Measurements from ENCODE around the gene FOXL2.
"Not testable (repeated sequence)": the region's sequence is repeated elsewhere in the genome, so short reads cannot be mapped to it uniquely, and the experiment has no call there.

FOXL2 gene

GRCh38 chr3:138938056-138938876 lies 8.7 kb downstream of the FOXL2 start:
- Histone ChIP-seq H3K4me1 (ENCODE audit: control insufficient read depth in 1 of 2, insufficient read depth in 2 of 2, low read length in 2 of 2) (peaks cover 3 to 43% of the 10 kb centered on the region in 2 donors), H3K4me3 (ENCODE audit: low read depth in 1 of 2, low read length in 2 of 2) (no peak overlapping the region), H3K36me3 (ENCODE audit: control insufficient read depth in 1 of 2, insufficient read depth in 2 of 2, low read length in 2 of 2) (no peaks in the 10 kb centered on the region), H3K9me3 (ENCODE audit: control insufficient read depth in 1 of 2, low read length in 2 of 2) (no peaks in the 10 kb centered on the region), H3K27ac (ENCODE audit: low read length) (no peak overlapping the region), H3K27me3 (ENCODE audit: low read depth, low read length) (peaks cover 78% of the 10 kb centered on the region)

DNA sequence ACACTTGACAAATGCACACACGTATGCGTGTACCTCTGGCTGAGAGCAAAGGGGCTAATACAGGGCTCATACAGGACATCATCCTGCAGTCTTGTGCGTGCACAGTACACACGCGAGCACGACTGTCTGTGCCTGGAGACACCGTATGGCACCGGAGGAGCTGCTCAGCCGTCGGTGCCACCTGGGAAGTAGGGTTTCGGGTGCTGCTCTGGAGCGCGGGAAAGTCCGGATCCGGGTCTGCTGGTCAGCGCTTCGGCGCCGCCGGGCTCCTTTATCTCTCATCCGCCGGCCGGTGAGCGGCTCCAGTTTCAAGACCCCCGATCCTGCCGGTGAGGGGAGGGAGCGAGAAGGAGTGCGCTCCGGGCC lies 9.3 kb downstream of the FOXL2 start:
- Histone ChIP-seq H3K9me3 (ENCODE audit: control insufficient read depth in 1 of 2, low read length in 2 of 2) (no peaks in the 10 kb centered on the region), H3K4me1 (ENCODE audit: control insufficient read depth in 1 of 2, insufficient read depth in 2 of 2, low read length in 2 of 2) (peaks cover 3 to 43% of the 10 kb centered on the region in 2 donors), H3K27ac (ENCODE audit: low read length) (no peak overlapping the region), H3K36me3 (ENCODE audit: control insufficient read depth in 1 of 2, insufficient read depth in 2 of 2, low read length in 2 of 2) (no peaks in the 10 kb centered on the region), H3K4me3 (ENCODE audit: low read depth in 1 of 2, low read length in 2 of 2) (no peak overlapping the region), H3K27me3 (ENCODE audit: low read depth, low read length) (peaks cover 72% of the 10 kb centered on the region)

DNA sequence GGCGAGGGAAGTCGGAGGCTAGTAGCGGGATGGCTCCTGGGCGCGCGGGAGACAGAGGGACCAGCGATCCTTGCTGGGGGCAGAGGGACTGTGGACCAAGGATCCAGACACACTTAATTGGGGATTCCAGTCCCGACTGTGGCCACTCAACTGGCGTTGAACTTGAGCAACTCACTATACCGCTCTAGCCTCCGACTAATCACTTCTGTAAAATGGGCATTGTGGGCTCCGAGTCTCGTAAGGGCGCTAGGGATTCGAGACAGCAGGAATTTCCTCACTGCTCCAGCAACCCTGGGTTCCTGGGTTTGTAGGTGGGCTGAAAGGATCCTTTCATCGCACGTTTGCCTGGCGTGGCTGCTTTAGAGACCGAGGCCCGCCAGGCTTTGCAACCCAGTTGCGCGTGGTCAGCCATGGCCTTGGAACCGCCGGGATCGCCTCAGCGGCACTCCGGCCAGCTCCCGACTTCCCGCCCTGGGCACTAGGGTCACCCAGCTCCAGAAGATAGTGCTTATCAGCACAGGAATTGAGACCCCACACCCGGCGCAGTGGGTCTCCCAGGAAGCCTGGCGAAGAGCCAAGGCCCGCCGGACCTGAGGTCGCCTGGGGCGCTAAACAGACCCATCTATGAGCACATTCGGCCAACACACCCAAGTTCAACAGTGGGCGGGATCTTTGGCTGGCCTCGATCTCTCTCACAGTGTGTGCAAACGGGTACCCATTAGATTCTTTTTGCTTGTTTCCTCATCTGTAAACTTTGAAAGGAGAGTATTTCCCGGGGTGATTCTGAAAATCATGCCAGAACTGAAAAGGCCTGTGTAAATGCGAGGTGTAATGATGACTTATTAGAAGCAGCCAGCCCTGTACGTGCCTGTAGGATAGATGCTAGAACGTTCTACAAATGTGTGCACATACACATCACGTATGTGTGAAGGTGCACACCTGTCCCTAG lies 9.9 kb downstream of the FOXL2 start:
- Histone ChIP-seq H3K4me3 (ENCODE audit: low read depth in 1 of 2, low read length in 2 of 2) (peak overlapping the region; percentile 23 to 63), H3K27ac (ENCODE audit: low read length) (no peak overlapping the region), H3K27me3 (ENCODE audit: low read depth, low read length) (peaks cover 66% of the 10 kb centered on the region), H3K36me3 (ENCODE audit: control insufficient read depth in 1 of 2, insufficient read depth in 2 of 2, low read length in 2 of 2) (no peaks in the 10 kb centered on the region), H3K9me3 (ENCODE audit: control insufficient read depth in 1 of 2, low read length in 2 of 2) (no peaks in the 10 kb centered on the region), H3K4me1 (ENCODE audit: control insufficient read depth in 1 of 2, insufficient read depth in 2 of 2, low read length in 2 of 2) (peaks cover 3 to 43% of the 10 kb centered on the region in 2 donors)

DNA sequence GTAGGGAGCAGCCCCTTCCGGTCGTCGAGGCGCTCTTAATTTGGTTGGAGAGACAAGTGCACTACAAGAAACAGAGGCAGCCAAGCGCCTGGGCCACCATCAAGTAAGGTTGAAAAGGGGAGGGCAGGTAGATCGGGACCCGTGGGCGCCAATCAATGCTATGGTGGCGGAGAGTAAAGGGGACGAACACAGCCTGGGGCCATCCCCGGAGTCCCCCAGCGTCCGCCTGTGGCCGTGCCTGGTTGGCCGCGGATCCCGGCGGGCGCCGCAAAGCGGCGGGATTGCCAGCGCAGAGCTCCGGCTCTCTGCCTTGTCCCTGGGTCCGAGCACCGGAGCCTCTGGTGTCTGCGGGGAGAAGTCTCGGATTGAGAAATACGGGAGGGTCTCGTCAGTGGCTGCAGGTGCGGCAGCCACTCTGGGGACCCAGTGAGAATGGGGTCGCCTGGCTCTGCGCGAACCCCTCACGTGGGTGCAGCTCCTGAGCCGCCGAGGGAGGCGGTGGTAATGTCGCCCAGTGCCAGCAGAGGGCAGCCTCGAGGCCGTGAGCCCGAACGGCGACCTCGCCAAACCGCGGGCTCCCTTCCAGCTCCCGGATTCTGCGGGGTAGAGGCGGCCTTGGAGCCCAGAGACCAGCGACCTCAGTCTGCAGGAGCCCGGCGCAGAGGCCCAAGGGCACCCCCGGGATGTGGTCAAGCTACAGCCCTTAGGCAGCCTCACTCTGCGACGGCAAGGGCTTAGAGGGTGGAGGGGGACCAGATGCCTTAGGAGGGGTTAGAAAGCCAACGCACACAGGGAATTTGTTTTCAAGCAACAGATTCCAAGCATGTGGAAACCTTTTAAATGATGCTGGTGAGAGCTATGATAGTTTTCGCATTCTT lies 10.8 kb downstream of the FOXL2 start:
- peaks cover 3 to 43% of the 10 kb centered on the region in 2 donors for H3K4me1 ChIP-seq (ENCODE audit: control insufficient read depth in 1 of 2, insufficient read depth in 2 of 2, low read length in 2 of 2)
- H3K4me3 ChIP-seq (ENCODE audit: low read depth in 1 of 2, low read length in 2 of 2) = peak overlapping the region; percentile 23 to 63
- no peaks in the 10 kb centered on the region for H3K36me3 ChIP-seq (ENCODE audit: control insufficient read depth in 1 of 2, insufficient read depth in 2 of 2, low read length in 2 of 2)
- peaks cover 57% of the 10 kb centered on the region for H3K27me3 ChIP-seq (ENCODE audit: low read depth, low read length)
- no peaks in the 10 kb centered on the region for H3K9me3 ChIP-seq (ENCODE audit: control insufficient read depth in 1 of 2, low read length in 2 of 2)
- no peak overlapping the region for H3K27ac ChIP-seq (ENCODE audit: low read length)

GRCh38 chr3:138935505-138935862 lies 11.5 kb downstream of the FOXL2 start:
- H3K4me3 ChIP-seq (ENCODE audit: low read depth in 1 of 2, low read length in 2 of 2) = peak overlapping the region in 1 of 2 donors; percentile 23
- H3K9me3 ChIP-seq (ENCODE audit: control insufficient read depth in 1 of 2, low read length in 2 of 2) = no peaks in the 10 kb centered on the region
- H3K27ac ChIP-seq (ENCODE audit: low read length) = no peak overlapping the region
- peaks cover 3 to 43% of the 10 kb centered on the region in 2 donors for H3K4me1 ChIP-seq (ENCODE audit: control insufficient read depth in 1 of 2, insufficient read depth in 2 of 2, low read length in 2 of 2)
- H3K27me3 ChIP-seq (ENCODE audit: low read depth, low read length) = peaks cover 50% of the 10 kb centered on the region
- H3K36me3 ChIP-seq (ENCODE audit: control insufficient read depth in 1 of 2, insufficient read depth in 2 of 2, low read length in 2 of 2) = no peaks in the 10 kb centered on the region

DNA sequence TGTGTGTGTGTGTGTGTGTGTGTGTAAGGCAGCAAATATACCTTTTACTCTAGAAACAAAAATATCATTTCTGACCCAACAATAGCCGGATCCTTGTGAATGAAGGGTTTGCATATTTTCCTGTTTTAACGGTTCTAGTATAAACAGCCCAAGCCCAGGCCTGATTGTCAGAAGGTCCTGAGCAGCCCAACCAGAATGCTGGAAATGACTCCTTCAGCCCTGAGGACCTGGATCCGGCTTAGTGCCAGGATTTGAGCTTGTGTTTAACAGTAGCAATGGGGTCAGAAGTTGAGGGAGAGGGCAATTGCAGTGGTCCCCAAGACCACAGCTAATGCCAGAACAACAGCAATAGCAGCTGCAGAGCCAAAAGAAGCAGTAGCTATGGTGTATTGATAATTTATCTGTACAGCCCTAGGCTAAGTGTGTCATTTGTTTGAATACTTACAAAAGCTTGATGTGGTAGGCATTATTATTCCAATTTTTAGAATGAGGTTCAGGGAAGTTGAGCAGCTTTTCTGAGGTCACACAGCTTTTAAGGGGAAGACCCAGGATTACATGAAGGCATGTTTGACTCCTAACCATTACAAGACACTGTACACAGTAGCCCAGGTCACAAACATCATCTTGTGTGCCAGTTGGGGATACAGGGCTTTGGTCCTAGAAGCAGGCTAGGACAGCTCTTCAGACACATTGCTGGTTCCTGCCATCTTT lies 12.8 kb downstream of the FOXL2 start:
- peaks cover 3 to 34% of the 10 kb centered on the region in 2 donors for H3K4me1 ChIP-seq (ENCODE audit: control insufficient read depth in 1 of 2, insufficient read depth in 2 of 2, low read length in 2 of 2)
- no peak overlapping the region for H3K27ac ChIP-seq (ENCODE audit: low read length)
- H3K36me3 ChIP-seq (ENCODE audit: control insufficient read depth in 1 of 2, insufficient read depth in 2 of 2, low read length in 2 of 2) = no peaks in the 10 kb centered on the region
- H3K27me3 ChIP-seq (ENCODE audit: low read depth, low read length) = peaks cover 39% of the 10 kb centered on the region
- H3K9me3 ChIP-seq (ENCODE audit: control insufficient read depth in 1 of 2, low read length in 2 of 2) = no peaks in the 10 kb centered on the region
- no peak overlapping the region for H3K4me3 ChIP-seq (ENCODE audit: low read depth in 1 of 2, low read length in 2 of 2)

GRCh38 chr3:138933068-138933668 lies 13.8 kb downstream of the FOXL2 start:
- Histone ChIP-seq H3K27me3 (ENCODE audit: low read depth, low read length) (peaks cover 30% of the 10 kb centered on the region), H3K9me3 (ENCODE audit: control insufficient read depth in 1 of 2, low read length in 2 of 2) (no peaks in the 10 kb centered on the region), H3K27ac (ENCODE audit: low read length) (no peak overlapping the region), H3K4me3 (ENCODE audit: low read depth in 1 of 2, low read length in 2 of 2) (no peak overlapping the region), H3K36me3 (ENCODE audit: control insufficient read depth in 1 of 2, insufficient read depth in 2 of 2, low read length in 2 of 2) (no peaks in the 10 kb centered on the region), H3K4me1 (ENCODE audit: control insufficient read depth in 1 of 2, insufficient read depth in 2 of 2, low read length in 2 of 2) (peaks cover 3 to 25% of the 10 kb centered on the region in 2 donors)

- H3K4me3 ChIP-seq (ENCODE audit: low read depth in 1 of 2, low read length in 2 of 2) = no peak overlapping the region
- no peak overlapping the region for H3K27ac ChIP-seq (ENCODE audit: low read length)
- no peaks in the 10 kb centered on the region for H3K4me1 ChIP-seq (ENCODE audit: control insufficient read depth in 1 of 2, insufficient read depth in 2 of 2, low read length in 2 of 2)
- H3K27me3 ChIP-seq (ENCODE audit: low read depth, low read length) = no peaks in the 10 kb centered on the region
- no peaks in the 10 kb centered on the region for H3K9me3 ChIP-seq (ENCODE audit: control insufficient read depth in 1 of 2, low read length in 2 of 2)
- H3K36me3 ChIP-seq (ENCODE audit: control insufficient read depth in 1 of 2, insufficient read depth in 2 of 2, low read length in 2 of 2) = no peaks in the 10 kb centered on the region
Observed at GRCh38 chr3:138928727-138929372, 18.1 kb downstream of the FOXL2 start.

DNA sequence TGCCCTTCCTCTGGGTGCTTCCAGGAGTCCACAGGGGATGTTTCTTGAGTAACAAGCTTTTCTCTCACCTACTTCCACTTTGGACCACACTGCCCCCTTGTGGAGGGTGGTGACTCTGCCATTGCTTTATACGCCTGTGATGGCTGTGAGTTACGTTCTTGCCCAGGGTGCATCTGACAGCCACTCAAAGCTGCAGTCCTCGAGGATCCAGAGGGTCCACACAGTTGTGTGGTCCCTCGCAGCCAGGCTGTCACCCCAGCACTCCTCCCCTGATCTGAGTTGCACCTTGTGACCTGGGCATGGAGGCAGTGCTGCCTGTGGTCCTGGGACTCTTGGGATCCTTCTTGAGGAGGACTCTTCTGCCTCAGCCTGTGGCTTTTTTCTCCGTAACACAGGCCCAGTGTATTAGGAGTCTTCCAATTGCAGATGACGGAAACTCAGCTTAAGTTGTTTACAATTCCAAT lies 23.4 kb downstream of the FOXL2 start:
- Histone ChIP-seq H3K4me1 (ENCODE audit: control insufficient read depth in 1 of 2, insufficient read depth in 2 of 2, low read length in 2 of 2) (no peaks in the 10 kb centered on the region), H3K9me3 (ENCODE audit: control insufficient read depth in 1 of 2, low read length in 2 of 2) (no peaks in the 10 kb centered on the region), H3K36me3 (ENCODE audit: control insufficient read depth in 1 of 2, insufficient read depth in 2 of 2, low read length in 2 of 2) (no peaks in the 10 kb centered on the region), H3K4me3 (ENCODE audit: low read depth in 1 of 2, low read length in 2 of 2) (no peak overlapping the region), H3K27ac (ENCODE audit: low read length) (no peak overlapping the region), H3K27me3 (ENCODE audit: low read depth, low read length) (no peaks in the 10 kb centered on the region)

DNA sequence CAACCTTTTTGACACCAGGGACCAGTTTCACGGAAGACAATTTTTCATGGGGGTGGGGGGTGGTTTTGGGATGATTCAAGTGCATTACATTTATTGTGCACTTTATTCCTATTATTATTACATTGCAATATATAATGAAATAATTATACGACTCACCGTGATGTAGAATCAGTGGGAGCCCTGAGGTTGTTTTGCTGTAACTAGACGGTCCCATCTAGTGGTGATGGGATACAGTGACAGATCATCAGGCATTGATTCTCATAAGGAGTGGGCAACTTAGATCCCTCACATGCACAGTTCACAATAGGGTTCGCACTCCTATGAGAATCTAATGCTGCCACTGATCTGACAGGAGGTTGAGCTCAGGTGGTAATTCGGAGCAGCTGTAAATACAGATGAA lies 24.5 kb downstream of the FOXL2 start:
- not testable (repeated sequence) for H3K27ac ChIP-seq (ENCODE audit: low read length); H3K4me3 ChIP-seq (ENCODE audit: low read depth in 1 of 2, low read length in 2 of 2); H3K4me1 ChIP-seq (ENCODE audit: control insufficient read depth in 1 of 2, insufficient read depth in 2 of 2, low read length in 2 of 2); H3K36me3 ChIP-seq (ENCODE audit: control insufficient read depth in 1 of 2, insufficient read depth in 2 of 2, low read length in 2 of 2); H3K27me3 ChIP-seq (ENCODE audit: low read depth, low read length); H3K9me3 ChIP-seq (ENCODE audit: control insufficient read depth in 1 of 2, low read length in 2 of 2)

All from muscle layer of duodenum (tissue), 2 donors.